Neural progenitor cell (in vitro differentiated cells): Measurements from ENCODE around the gene TMEM200C.

ENCODE experiments used
- CTCF ChIP-seq: fragments of 200-600 bp; sonication (generic); IDR thresholded peaks from 2 replicates; pipeline ENCODE4 v1.5.1; 2017; ENCODE audit warnings: antibody characterized with exemption, mild to moderate bottlenecking
- EZH2 ChIP-seq: fragments of 200-600 bp; sonication (generic); IDR thresholded peaks from 2 replicates; pipeline ENCODE4 v1.6.1; 2017; ENCODE audit warnings: antibody characterized with exemption, mild to moderate bottlenecking, moderate library complexity
- EZH2phosphoT487 ChIP-seq: fragments of 200-600 bp; sonication (generic); IDR thresholded peaks from 2 replicates; pipeline ENCODE4 v1.6.1; 2017; ENCODE audit warnings: antibody characterized with exemption

GRCh38 chr18:5894611-5895298, 567 bp downstream of the TMEM200C start:
- TF ChIP-seq CTCF (no peak), EZH2phosphoT487 (no peak), EZH2 (no peak)
